ENCODE data around the gene GABBR2. TPM values are rescaled to one million over a fixed set of nuclear protein-coding genes. Genes with fewer than 3 reads are reported as not detected.
A peak's percentile ranks its signal among the peaks of the same experiment; 100 is the strongest.

GABBR2 gene
- total and polyA plus RNA-seq, 2 of the 8 experiments (the other 6 are each of a cell fraction or from before 2014, with no cell fraction given) = 0.50 to 1.2 TPM

DNA sequence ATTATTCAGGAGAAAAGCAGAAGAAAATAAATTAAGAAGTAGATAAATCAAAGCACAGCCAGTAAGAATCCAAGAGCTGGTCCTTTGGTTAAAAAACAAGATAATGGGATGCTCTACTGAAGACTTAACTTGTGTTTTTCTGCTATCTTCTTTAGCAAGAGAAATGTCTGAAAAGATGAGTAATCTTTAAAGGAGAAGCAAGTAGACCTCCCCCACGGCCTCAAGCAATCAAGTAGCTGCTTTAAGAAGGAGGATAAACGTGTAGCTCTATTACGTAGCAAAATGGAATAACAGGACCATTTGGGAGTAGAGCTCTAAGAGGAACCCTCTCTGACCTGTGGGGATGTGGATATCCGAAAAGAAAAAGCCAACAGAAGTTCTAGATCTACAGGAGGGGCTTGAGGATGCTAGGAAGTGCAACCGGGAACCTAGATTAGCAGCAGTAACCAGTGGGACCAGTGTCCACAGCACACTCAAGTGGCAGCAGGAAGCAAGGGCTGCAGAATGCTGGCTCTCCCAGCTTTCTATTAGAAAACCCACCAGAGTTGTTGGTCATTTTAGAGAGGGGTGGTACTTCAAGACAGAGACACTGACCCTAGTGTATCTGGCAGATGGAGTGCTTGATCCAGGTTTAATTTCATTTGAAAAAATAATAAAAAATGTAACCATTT is 185.4 kb downstream of the GABBR2 start:
- Histone ChIP-seq H3K27me3 (replicated peaks in 1 of 4; ENCODE audit: control insufficient read depth in 3 of 4, extremely low read depth in 1 of 4, insufficient read depth in 3 of 4, low read length in 3 of 4) (no peaks in the 10 kb centered on the region), H3K18ac (ENCODE audit: extremely low read depth, low read length) (no peak overlapping the region), H3K9ac (replicated peaks in 1 of 4; ENCODE audit: extremely low read depth in 1 of 4, low read depth in 3 of 4, low read length in 3 of 4) (no peak overlapping the region), H2AFZ (ENCODE audit: low read length) (no peak overlapping the region), H3K4me3 (ENCODE audit: extremely low read depth in 1 of 4, insufficient read depth in 2 of 4, low read depth in 3 of 4, low read length in 4 of 4) (no peak overlapping the region), H3K4me2 (ENCODE audit: insufficient read depth in 1 of 2, low read depth in 2 of 2, low read length in 2 of 2) (no peak overlapping the region), H2BK15ac (ENCODE audit: low read length) (no peak overlapping the region), H2BK20ac (ENCODE audit: low read length) (no peak overlapping the region), H4K91ac (replicated peaks; ENCODE audit: insufficient read length, low read length) (no peak overlapping the region), H3K79me1 (ENCODE audit: low read depth, low read length) (no peaks in the 10 kb centered on the region), H3K56ac (replicated peaks; ENCODE audit: insufficient read length, low read depth, low read length) (no peak overlapping the region), H3K27ac (ENCODE audit: low read depth, low read length) (no peak overlapping the region), H3K36me3 (ENCODE audit: control insufficient read depth in 2 of 4, insufficient read depth in 4 of 4, low read length in 3 of 4) (no peaks in the 10 kb centered on the region), H3K79me2 (ENCODE audit: control insufficient read depth in 1 of 2, insufficient read depth in 2 of 2, low read length in 2 of 2) (no peaks in the 10 kb centered on the region), H4K20me1 (replicated peaks in 1 of 2; ENCODE audit: control insufficient read depth in 1 of 2, insufficient read depth in 2 of 2, low read length in 2 of 2) (peaks cover 0 to 2% of the 10 kb centered on the region in 2 experiments), H2AK5ac (ENCODE audit: low read depth, low read length) (no peak overlapping the region), H3K23ac (ENCODE audit: insufficient read length) (no peak overlapping the region), H2BK12ac (ENCODE audit: low read depth, low read length) (no peak overlapping the region), H2BK120ac (replicated peaks; ENCODE audit: low read depth, low read length) (no peak overlapping the region), H3K23me2 (ENCODE audit: low read depth, low read length) (no peaks in the 10 kb centered on the region; the same call in 1 of the 2 replicates), H4K8ac (ENCODE audit: extremely low read depth, insufficient read depth, low read length) (no peak overlapping the region), H4K5ac (ENCODE audit: insufficient read length, low read depth, low read length) (no peak overlapping the region), H3K9me3 (ENCODE audit: insufficient read depth in 2 of 2, low read depth in 1 of 2, low read length in 1 of 2) (no peaks in the 10 kb centered on the region), H3K4me1 (replicated peaks in 1 of 4; ENCODE audit: control insufficient read depth in 3 of 4, insufficient read depth in 4 of 4, low read length in 3 of 4) (no peaks in the 10 kb centered on the region), H2BK5ac (ENCODE audit: low read depth, low read length) (no peak overlapping the region), H3K14ac (ENCODE audit: insufficient read length) (no peak overlapping the region), H3K4ac (replicated peaks; ENCODE audit: insufficient read length, low read depth, low read length) (no peak overlapping the region)
- no peak for DNase-seq (ENCODE audit: low read depth in 1 of 2, low spot score in 2 of 2)
- CTCF ChIA-PET (ENCODE audit: partially characterized antibody) = interaction anchor here (0.6 to 4.3 kb wide), 19 partner anchors 9 to 208 kb away, joined by 3 to 18 read pairs (median 4); no protein-coding TSS in a partner anchor
- FAIRE-seq = peak; percentile 32
- POLR2A ChIA-PET (ENCODE audit: partially characterized antibody) = no interaction called here
- WGBS, 2 experiments (ENCODE audit: extremely low coverage in 1 of 2, insufficient coverage in 1 of 2, insufficient read length in 1 of 2, insufficient replicate concordance in 2 of 2, low coverage in 1 of 2, low lambda C conversion rate in 2 of 2, missing lambda C conversion rate in 1 of 2) = 62% methylated on average over 5 of the region's 5 CpGs; no CpG with 5 or more reads in 1 of the 2 experiments
- TF ChIP-seq, protein P1, sequence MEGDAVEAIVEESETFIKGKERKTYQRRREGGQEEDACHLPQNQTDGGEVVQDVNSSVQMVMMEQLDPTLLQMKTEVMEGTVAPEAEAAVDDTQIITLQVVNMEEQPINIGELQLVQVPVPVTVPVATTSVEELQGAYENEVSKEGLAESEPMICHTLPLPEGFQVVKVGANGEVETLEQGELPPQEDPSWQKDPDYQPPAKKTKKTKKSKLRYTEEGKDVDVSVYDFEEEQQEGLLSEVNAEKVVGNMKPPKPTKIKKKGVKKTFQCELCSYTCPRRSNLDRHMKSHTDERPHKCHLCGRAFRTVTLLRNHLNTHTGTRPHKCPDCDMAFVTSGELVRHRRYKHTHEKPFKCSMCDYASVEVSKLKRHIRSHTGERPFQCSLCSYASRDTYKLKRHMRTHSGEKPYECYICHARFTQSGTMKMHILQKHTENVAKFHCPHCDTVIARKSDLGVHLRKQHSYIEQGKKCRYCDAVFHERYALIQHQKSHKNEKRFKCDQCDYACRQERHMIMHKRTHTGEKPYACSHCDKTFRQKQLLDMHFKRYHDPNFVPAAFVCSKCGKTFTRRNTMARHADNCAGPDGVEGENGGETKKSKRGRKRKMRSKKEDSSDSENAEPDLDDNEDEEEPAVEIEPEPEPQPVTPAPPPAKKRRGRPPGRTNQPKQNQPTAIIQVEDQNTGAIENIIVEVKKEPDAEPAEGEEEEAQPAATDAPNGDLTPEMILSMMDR (IDR thresholded peaks at IDR 0.05; ENCODE audit: control extremely low read depth in 1 of 3, insufficient read depth in 1 of 3, low read depth in 1 of 3, low read length in 3 of 3) = peak; percentile 64 to 69 (median 67)
- TF ChIP-seq SRF (IDR thresholded peaks at IDR 0.05; ENCODE audit: low read depth, low read length) = no peak
- peak; percentile 72 to 81 for TF ChIP-seq RAD21 (IDR thresholded peaks at IDR 0.05 in 1 of 2, conservative IDR thresholded peaks at IDR 0.05 in 1 of 2; ENCODE audit: low read depth in 2 of 2, low read length in 2 of 2)
- TF ChIP-seq, protein P2, sequence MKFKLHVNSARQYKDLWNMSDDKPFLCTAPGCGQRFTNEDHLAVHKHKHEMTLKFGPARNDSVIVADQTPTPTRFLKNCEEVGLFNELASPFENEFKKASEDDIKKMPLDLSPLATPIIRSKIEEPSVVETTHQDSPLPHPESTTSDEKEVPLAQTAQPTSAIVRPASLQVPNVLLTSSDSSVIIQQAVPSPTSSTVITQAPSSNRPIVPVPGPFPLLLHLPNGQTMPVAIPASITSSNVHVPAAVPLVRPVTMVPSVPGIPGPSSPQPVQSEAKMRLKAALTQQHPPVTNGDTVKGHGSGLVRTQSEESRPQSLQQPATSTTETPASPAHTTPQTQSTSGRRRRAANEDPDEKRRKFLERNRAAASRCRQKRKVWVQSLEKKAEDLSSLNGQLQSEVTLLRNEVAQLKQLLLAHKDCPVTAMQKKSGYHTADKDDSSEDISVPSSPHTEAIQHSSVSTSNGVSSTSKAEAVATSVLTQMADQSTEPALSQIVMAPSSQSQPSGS (IDR thresholded peaks at IDR 0.05; ENCODE audit: low read length) = no peak
- TF ChIP-seq SP1 (IDR thresholded peaks at IDR 0.05; ENCODE audit: low read depth, low read length) = no peak
- no peak for TF ChIP-seq CBX8 (IDR thresholded peaks at IDR 0.05; ENCODE audit: borderline replicate concordance, low read depth, low read length)
- TF ChIP-seq BCL11A (IDR thresholded peaks at IDR 0.05; ENCODE audit: low read depth in 2 of 2, low read length in 2 of 2) = no peak
- no peak for TF ChIP-seq CHD1 (IDR thresholded peaks at IDR 0.05; ENCODE audit: low read depth, low read length)

Data from H1 (cell line).